KOPT-K1 (cell line): ENCODE data around the gene ALDH1L1.

Source experiments
- H3K27ac ChIP-seq: fragments of 200-600 bp; sonication (generic); 2 replicates; pipeline ENCODE4 v1.5.1; 2016; ENCODE audit warnings: antibody characterized with exemption, mild to moderate bottlenecking, low read depth, low read length; ENCODE audit not compliant: poor library complexity, severe bottlenecking
- H3K36me3 ChIP-seq: fragments of 200-600 bp; sonication (generic); 2 replicates; pipeline ENCODE4 v1.5.1; 2017; ENCODE audit warnings: antibody characterized with exemption, mild to moderate bottlenecking, low read length, moderate library complexity; ENCODE audit not compliant: insufficient read depth
- H3K9me3 ChIP-seq: fragments of 200-600 bp; sonication (generic); 2 replicates; pipeline ENCODE4 v1.5.1; 2017; ENCODE audit warnings: antibody characterized with exemption, low read length, mild to moderate bottlenecking; ENCODE audit not compliant: insufficient read depth, poor library complexity, severe bottlenecking

The ALDH1L1 gene

DNA sequence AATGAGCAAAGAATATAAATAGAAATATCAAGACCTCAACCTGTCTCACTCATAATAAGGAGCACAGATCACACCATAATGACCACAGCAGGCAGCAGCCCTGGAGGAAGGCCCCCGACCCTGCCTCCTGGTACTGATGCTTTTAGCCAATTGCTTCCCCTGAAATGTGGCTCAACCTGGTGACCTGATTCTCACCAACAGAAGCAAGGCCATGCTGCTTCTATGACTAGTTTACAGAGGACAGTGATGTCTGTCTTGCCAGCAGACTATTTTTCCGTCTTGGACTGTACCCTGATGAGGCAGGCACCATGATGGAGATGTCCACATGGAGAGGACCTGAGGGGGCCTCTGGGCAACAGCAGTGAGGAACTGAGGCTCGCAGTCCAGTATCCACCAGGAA is 114.5 kb downstream of the ALDH1L1 start:
- Histone ChIP-seq H3K36me3 (no peaks in the 10 kb centered on the region), H3K27ac (no peak overlapping the region), H3K9me3 (no peaks in the 10 kb centered on the region)

DNA sequence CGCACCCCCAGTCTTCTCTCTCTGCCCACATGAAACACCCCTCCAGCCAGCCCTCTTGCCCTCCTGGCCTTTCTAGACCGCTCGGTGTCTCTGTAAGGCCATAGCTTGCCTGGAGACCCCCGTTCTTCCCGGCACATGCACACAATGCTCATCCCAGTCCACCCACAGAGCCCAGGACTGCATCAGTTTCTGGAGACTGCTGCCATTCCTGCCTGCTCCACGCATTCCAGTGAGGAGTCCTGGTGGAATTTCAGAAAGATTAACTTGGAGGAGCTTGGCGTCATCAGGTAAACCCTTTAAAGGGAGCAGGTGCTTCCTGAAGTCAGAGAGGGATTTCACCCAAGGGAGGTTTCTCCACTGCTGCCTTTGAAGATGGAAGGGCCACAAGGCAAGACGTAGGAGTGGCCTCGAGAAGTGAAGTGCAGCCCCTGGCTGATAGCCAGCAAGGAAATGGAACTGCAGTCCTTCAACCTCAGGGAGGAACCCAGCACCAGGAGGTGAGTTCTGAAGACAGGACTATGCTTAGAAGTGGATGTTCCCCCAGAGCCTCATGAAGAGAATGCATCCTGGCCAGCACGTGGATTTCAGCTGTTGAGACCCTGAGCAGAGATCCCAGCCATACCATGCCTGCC is 115.6 kb downstream of the ALDH1L1 start:
- Histone ChIP-seq H3K27ac (no peak overlapping the region), H3K36me3 (no peaks in the 10 kb centered on the region), H3K9me3 (no peaks in the 10 kb centered on the region)

DNA sequence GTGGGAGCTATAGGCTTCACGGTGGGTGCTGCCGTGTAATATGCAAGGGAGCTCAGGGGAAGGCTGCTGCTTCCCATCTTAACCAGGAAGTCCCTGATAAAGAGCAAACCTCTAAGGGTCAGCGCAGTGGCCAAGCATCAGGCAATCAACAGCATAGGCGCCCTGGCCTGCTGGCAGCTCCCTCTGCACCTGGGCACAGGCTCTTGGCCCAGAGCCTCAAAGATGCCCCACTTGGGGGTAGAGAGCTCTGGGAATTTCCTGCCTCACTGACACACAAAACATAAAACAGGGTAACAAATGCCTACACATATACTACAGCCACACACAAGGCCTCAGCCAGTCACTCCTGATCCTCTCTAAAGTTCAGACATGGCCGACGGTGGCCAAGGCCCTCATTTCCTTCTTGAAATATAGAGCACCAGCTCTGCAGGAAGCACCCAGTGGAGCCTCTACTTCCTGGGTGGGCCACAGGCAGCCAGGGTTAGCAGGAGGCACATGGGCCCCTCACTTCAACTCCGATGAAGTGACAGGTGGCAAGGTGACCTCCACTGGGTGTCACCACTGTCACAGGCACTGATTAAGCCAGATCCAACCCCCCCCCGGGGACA is 116.9 kb downstream of the ALDH1L1 start:
- Histone ChIP-seq H3K36me3 (no peaks in the 10 kb centered on the region), H3K27ac (peak overlapping the region; percentile 33), H3K9me3 (no peaks in the 10 kb centered on the region)

DNA sequence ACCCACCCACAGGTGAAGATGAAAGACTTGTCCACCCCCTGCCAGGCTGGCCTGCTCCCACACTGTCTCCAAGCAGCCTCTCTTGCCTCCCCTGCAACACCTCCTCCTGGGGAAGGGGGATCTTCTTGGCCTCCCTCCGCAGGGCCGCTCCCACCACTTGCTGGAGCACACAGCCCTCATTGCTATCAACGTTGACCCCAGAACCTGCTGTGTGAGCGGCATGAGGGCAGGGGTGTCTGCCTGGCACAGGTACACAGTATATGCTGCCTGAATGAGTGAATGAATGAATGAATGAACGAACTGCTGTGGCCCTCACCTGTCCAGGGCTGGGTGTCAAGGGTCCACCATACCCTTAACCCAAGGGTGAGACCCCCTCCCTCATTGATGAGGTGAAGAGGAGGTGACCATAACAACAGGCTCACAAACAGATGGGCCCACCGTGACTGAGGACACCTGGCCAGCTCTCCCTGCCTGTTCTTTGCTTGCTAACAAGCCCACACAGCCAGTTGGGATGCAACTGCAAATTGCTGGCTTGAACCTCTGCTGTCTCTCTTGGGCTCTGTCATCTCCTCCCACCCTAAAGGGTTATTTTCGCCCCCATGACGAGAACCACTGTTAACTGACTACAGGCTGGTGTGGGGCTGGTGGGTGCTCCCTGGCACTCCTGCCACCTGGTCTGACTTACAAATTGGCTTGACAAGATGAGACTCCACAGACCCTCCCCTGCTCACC is 118.9 kb downstream of the ALDH1L1 start:
- H3K27ac ChIP-seq, result no peak overlapping the region
- no peaks in the 10 kb centered on the region for H3K9me3 ChIP-seq
- H3K36me3 ChIP-seq, result no peaks in the 10 kb centered on the region

DNA sequence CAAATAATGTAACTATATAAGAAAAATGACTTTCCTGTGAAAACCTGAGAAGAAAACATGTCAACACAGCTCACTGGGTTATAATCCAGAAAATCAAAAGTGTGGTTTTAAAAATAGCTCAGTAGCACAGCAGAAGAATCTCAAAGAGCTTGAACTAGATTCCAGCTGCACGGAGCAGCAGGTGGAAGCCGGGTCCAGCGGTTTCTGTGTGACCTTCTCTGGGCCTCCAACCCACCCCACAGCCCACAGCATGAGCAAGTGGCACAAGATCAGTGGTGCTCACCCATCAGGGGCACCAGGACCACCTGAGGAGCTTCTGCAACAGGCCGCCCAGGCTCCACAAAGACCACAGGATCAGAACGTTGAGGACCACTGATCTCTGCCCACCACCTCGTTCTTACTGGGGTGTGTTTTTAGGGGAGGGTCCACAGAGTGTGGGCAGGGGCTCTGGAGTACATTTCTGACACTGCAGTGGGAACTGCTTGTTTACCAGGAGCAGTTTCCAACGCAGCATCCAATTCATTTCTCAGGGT is 119.7 kb downstream of the ALDH1L1 start:
- no peak overlapping the region for H3K27ac ChIP-seq
- no peaks in the 10 kb centered on the region for H3K36me3 ChIP-seq

DNA sequence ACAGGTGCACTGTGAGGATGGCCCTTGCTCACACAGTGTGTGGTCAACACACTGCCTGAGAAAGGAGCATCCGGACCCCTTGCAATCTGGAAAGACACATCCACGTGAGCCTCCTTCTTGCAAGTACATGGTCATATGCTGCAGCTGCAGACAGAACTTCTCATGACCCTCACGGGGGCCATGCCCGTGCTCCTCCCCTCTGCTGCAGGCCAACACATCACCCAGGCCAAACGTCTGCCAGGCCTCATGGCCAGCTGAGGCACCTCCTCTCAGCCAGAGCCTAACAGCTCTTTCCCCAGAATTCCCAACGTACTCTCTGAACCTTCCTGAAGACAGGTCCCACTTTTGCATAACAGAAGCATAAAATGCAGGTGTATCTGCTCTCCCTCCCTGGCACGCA is 121.7 kb downstream of the ALDH1L1 start:
- no peak overlapping the region for H3K27ac ChIP-seq
- no peaks in the 10 kb centered on the region for H3K36me3 ChIP-seq
- H3K9me3 ChIP-seq, result no peaks in the 10 kb centered on the region

More for the DNA sequence above, 119.7 kb downstream of the ALDH1L1 start:
- no peaks in the 10 kb centered on the region for H3K9me3 ChIP-seq

DNA sequence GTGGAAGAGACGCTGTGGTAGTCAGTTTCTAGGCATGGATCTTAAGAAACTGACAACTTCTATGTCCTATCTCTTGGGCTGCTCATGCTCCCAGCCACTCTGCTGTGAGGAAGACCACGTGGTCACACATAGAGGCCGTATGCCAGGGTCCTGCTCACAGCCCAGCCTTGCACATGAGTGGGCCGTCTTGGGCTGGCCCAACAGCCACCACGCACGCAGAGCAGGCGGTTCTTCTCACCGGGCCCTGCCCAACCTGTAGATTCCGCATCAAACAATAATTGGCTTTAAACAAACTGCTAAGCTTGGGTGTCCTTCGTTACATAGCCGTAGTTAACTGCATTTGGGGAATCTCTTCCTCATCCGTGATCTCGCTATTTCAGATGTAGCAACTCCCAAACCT is 122.5 kb downstream of the ALDH1L1 start:
- Histone ChIP-seq H3K36me3 (no peaks in the 10 kb centered on the region), H3K27ac (no peak overlapping the region), H3K9me3 (no peaks in the 10 kb centered on the region)

DNA sequence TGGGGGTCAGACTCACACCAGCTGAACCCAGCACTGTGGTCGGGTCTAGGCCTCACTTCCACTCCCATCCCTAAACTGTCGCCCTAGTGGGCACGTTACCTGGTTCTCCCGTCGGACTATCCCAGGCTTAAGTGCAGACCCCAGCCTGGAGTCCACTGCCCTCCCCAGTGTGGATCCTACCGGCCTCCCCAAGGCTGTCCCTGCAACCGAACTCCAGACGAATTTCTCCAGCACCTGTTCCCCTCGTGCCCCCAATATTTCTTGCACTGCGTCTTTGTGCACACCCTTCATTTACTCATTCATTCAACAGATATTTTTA is 122.9 kb downstream of the ALDH1L1 start:
- Histone ChIP-seq H3K36me3 (no peaks in the 10 kb centered on the region), H3K9me3 (no peaks in the 10 kb centered on the region), H3K27ac (no peak overlapping the region)

DNA sequence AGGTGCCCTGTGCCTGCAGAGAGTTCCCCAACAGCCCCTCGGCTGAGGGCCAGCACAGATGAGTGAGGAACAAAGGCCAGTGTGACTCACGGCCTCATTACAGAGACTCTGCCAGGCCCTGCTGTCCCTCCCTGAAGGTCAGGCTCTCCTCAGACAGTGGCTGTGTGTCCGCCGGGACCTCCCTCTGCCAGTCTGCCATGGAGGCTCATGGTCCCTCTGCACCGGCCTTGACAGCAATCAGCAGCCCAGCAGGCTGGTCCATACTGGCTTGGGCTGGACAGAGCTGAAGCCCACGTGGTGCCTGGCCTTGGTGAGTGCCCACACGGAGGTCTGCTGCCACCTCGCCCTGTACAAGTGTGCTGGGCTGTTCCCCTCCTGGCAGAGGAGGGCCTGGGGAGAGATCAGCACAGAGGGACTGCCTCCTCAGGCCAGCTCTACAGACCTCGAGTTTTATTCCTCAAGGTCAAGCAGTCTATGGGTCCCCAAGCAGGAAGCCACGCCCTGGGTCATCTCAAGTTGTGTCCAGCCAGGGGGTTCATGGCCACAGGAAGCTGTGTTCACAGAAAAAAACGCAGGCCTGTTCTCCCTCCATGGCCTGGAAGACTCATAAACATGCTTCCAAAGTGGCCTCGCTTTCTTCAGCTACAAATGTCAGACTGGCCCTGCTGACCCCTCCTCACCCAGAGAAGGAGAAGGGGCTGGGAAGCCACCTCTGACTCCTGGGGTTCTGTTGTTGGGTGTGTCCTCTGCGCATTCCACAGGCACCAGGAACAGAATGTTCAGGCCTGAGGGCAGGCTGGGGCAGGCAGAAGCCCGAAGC is 123.5 kb downstream of the ALDH1L1 start:
- H3K36me3 ChIP-seq, result no peaks in the 10 kb centered on the region
- no peak overlapping the region for H3K27ac ChIP-seq
- H3K9me3 ChIP-seq, result no peaks in the 10 kb centered on the region

DNA sequence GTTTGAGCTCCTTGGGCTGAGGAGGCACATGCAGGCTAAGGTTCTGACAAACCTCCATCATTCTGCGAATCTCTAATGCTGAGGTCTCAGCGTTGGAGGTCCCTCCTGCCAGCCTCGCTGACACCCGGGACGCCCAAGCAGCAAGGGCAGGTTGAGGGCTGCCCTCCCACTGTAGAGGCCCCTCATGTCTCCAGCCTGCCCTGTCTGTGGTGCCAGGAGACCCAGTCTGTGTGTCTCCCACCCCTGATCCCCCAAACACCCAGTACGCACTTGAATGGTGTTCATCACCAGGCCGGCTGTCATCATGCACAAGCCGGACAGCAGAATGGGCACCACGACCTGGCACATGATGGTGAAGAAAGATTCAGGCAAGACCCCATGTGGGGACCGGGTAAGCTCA is 124.3 kb downstream of the ALDH1L1 start:
- Histone ChIP-seq H3K27ac (no peak overlapping the region), H3K36me3 (no peaks in the 10 kb centered on the region), H3K9me3 (no peaks in the 10 kb centered on the region)

DNA sequence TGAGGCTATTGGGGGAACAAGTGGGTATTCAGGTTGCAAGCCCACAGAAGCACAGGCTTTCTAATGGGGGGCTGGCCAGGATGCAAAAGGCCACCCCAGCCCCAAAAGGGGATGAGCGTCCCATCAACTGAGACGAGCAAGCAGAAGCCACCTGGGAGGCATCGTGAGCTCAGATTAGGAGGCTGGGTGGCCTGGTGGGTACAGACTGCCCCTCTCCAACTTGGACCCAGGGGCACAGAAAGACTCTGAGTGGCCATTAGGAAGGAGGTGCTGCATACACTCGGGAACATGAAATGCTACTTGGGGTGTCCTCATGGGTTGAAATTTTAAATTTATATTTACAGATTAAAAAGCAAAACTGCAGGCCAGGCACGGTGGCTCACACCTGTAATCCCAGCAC is 125.5 kb downstream of the ALDH1L1 start:
- no peaks in the 10 kb centered on the region for H3K9me3 ChIP-seq
- no peaks in the 10 kb centered on the region for H3K36me3 ChIP-seq
- H3K27ac ChIP-seq, result no peak overlapping the region

DNA sequence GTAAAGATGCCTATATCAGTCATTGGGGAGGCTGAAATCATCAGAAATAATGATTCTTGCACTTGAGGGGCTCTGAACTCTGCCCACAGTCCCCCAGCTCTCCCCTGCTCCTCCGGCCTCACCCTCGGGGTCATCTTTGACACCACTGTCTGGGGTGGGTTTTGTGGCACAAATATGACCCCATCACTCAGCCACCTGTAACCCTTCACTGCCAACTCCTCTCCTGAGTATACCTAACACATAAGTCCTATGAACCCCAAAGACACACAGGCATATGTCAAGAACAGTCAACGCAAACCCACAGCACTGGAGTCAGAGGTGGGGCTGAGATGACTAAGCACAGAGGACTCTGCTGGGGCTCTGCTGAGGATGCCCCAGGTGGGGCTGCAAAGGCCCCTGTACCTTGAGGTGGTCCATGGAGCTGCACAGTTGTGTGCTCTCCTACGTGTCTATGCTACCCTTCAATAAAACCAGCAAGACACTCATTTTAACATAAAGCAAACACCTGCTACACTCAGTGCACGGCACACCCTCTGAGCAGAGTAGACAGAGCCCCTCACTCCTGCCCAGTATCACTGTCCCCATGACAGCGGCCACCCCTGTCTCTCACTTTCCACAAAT is 126.3 kb downstream of the ALDH1L1 start:
- H3K9me3 ChIP-seq, result no peaks in the 10 kb centered on the region
- H3K27ac ChIP-seq, result no peak overlapping the region
- no peaks in the 10 kb centered on the region for H3K36me3 ChIP-seq
